ENCODE results near the gene NNMT.

The NNMT gene

GRCh38 chr11:114289779-114290178 lies 6.4 kb upstream of the NNMT start:
- no peak for TF ChIP-seq CTCF (IDR thresholded peaks at IDR 0.05; ENCODE audit: low read length, missing control alignments)
- no peak overlapping the region for H3K4me3 ChIP-seq (replicated peaks; ENCODE audit: low read depth, low read length)
- no peak for DNase-seq (ENCODE audit: low read depth)

GRCh38 chr11:114290503-114291235 lies 5.5 kb upstream of the NNMT start:
- H3K4me3 ChIP-seq (replicated peaks; ENCODE audit: low read depth, low read length): no peak overlapping the region

GRCh38 chr11:114291381-114291780 lies 4.8 kb upstream of the NNMT start:
- no peak for TF ChIP-seq CTCF (IDR thresholded peaks at IDR 0.05; ENCODE audit: low read length, missing control alignments)
- peak; percentile 84 for DNase-seq (ENCODE audit: low read depth)
- H3K4me3 ChIP-seq (replicated peaks; ENCODE audit: low read depth, low read length): peak overlapping the region; percentile 28

More at GRCh38 chr11:114290503-114291235, 5.5 kb upstream of the NNMT start:
- peak; percentile 43 for DNase-seq (ENCODE audit: low read depth)
- no peak for TF ChIP-seq CTCF (IDR thresholded peaks at IDR 0.05; ENCODE audit: low read length, missing control alignments)

- peak; percentile 93 for DNase-seq (ENCODE audit: low read depth)
- TF ChIP-seq CTCF (IDR thresholded peaks at IDR 0.05; ENCODE audit: low read length, missing control alignments): no peak
- peak overlapping the region; percentile 28 for H3K4me3 ChIP-seq (replicated peaks; ENCODE audit: low read depth, low read length)
Measured at GRCh38 chr11:114291842-114292680, 4.1 kb upstream of the NNMT start.

- H3K4me3 ChIP-seq (replicated peaks; ENCODE audit: low read depth, low read length): no peak overlapping the region
- peak; percentile 63 for DNase-seq (ENCODE audit: low read depth)
- TF ChIP-seq CTCF (IDR thresholded peaks at IDR 0.05; ENCODE audit: low read length, missing control alignments): no peak
Measured at GRCh38 chr11:114293201-114293711, 2.9 kb upstream of the NNMT start.

GRCh38 chr11:114296605-114297372 lies 590 bp downstream of the NNMT start:
- peak; percentile 37 for DNase-seq (ENCODE audit: low read depth)
- peak overlapping the region; percentile 96 for H3K4me3 ChIP-seq (replicated peaks; ENCODE audit: low read depth, low read length)
- no peak for TF ChIP-seq CTCF (IDR thresholded peaks at IDR 0.05; ENCODE audit: low read length, missing control alignments)
